Right lobe of liver (tissue), 6 donors: ENCODE results near the gene SULT4A1. TPM values are rescaled to one million over a fixed set of nuclear protein-coding genes. Genes with fewer than 3 reads are reported as not detected.

Experiments
- ATAC-seq, 4 donors: fragments of 200-7000 bp; cut with Tn5 transposase; one replicate each; pipeline ENCODE4 v1.9.1; 2020; ENCODE audit warnings: mild to moderate bottlenecking in 4 of 4, moderate library complexity in 4 of 4
- DNase-seq, 3 donors: peaks; one replicate each; pipeline ENCODE4 v3.0.0-alpha.2; 2020
- H3K27ac ChIP-seq, 3 donors: fragments of 200-600 bp; one replicate each; pipeline ENCODE4 v1.8.0; 2022
- H3K27me3 ChIP-seq, 2 donors: fragments of 200-600 bp; one replicate each; pipeline ENCODE4 v1.8.0; 2022
- H3K36me3 ChIP-seq, 4 donors: fragments of 200-600 bp; sonication (generic) in 1 of 4; one replicate each; pipeline versions ENCODE4 v1.5.1 to v1.8.0; 2017 to 2022; ENCODE audit warnings: control low read depth in 1 of 4
- H3K4me1 ChIP-seq, 4 donors: fragments of 200-600 bp; sonication (generic) in 1 of 4; one replicate each; pipeline versions ENCODE4 v1.5.1 to v1.8.0; 2017 to 2022; ENCODE audit warnings: control low read depth in 1 of 4
- H3K4me3 ChIP-seq, 3 donors: fragments of 200-600 bp; one replicate each; pipeline ENCODE4 v1.8.0; 2022
- H3K9me3 ChIP-seq, 4 donors: fragments of 200-600 bp; sonication (generic) in 1 of 4; one replicate each; pipeline versions ENCODE4 v1.5.1 to v1.8.0; 2017 to 2022; ENCODE audit warnings: control low read depth in 1 of 4
- POLR2A ChIP-seq: fragments of 450-650 bp; IDR thresholded peaks from one replicate; pipeline ENCODE4 v1.6.1; 2017; ENCODE audit warnings: antibody characterized with exemption, mild to moderate bottlenecking
- WGBS: methylation state at CpG from one replicate; pipeline ENCODE4 v1.1.6; 2018; ENCODE audit warnings: low coverage, low lambda C conversion rate; ENCODE audit not compliant: insufficient coverage; ENCODE audit errors: missing lambda C conversion rate; 5-methylcytosine and 5-hydroxymethylcytosine counted together
- intact Hi-C, 2 donors: fragments of 100-400 bp; cut with DNase I; formaldehyde crosslinking; loops; one replicate each; pipeline versions ENCODE4 v1.11.2 to v1.14.1; 2022
- total RNA-seq, 6 experiments: library from RNA; depleted of rRNA in 2 of 6; stranded (reverse); fragments of >200 nt in 2 of 6; fragmentation: NEBNext Ultra II Directional in 3 of 6; extraction: Animal tissue kit (Norgen Biotek cat#: 25700) in 3 of 6; gene quantifications; one replicate each; pipeline versions ENCODE4 v1.1.0 to v1.2.4, GENCODE V29; 2016 to 2023
- TF ChIP-seq, protein P1 (sequence below), 4 donors: fragments of 200-600 bp in 3 of 4; fragments of 450-650 bp in 1 of 4; IDR thresholded peaks; one replicate each; pipeline versions ENCODE4 v1.5.1 to v1.8.0; 2016 to 2022; ENCODE audit warnings: antibody characterized with exemption in 4 of 4, mild to moderate bottlenecking in 2 of 4
- donor health status: DM: no; HTN: yes; CAD: no.
- donor health status: DM: no; HTN: no; CAD: no.
- donor health status: DM: no; HTN: no; CAD: no.
- donor health status: DM: no; HTN: yes; CAD: no.
- donor health status: DM: no; HTN: yes; CAD: no.

SULT4A1 gene
- total RNA-seq, 6 experiments from 2014 or later = 0.09 to 0.20 (median 0.15) TPM; not detected in 2

GRCh38 chr22:43854121-43854785, 8.1 kb downstream of the SULT4A1 start:
- 88% methylated on average over 3 of the region's 14 CpGs for WGBS
- Histone ChIP-seq H3K27me3 (no peaks in the 10 kb centered on the region), H3K9me3 (no peaks in the 10 kb centered on the region), H3K36me3 (no peaks in the 10 kb centered on the region), H3K27ac (no peak overlapping the region), H3K4me1 (no peaks in the 10 kb centered on the region), H3K4me3 (no peak overlapping the region)
- DNase-seq (no peak), ATAC-seq (no peak)
- TF ChIP-seq, protein P1, sequence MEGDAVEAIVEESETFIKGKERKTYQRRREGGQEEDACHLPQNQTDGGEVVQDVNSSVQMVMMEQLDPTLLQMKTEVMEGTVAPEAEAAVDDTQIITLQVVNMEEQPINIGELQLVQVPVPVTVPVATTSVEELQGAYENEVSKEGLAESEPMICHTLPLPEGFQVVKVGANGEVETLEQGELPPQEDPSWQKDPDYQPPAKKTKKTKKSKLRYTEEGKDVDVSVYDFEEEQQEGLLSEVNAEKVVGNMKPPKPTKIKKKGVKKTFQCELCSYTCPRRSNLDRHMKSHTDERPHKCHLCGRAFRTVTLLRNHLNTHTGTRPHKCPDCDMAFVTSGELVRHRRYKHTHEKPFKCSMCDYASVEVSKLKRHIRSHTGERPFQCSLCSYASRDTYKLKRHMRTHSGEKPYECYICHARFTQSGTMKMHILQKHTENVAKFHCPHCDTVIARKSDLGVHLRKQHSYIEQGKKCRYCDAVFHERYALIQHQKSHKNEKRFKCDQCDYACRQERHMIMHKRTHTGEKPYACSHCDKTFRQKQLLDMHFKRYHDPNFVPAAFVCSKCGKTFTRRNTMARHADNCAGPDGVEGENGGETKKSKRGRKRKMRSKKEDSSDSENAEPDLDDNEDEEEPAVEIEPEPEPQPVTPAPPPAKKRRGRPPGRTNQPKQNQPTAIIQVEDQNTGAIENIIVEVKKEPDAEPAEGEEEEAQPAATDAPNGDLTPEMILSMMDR (IDR thresholded peaks at IDR 0.05) = no peak
- TF ChIP-seq POLR2A = no peak
- intact Hi-C loops = no loop called here

DNA sequence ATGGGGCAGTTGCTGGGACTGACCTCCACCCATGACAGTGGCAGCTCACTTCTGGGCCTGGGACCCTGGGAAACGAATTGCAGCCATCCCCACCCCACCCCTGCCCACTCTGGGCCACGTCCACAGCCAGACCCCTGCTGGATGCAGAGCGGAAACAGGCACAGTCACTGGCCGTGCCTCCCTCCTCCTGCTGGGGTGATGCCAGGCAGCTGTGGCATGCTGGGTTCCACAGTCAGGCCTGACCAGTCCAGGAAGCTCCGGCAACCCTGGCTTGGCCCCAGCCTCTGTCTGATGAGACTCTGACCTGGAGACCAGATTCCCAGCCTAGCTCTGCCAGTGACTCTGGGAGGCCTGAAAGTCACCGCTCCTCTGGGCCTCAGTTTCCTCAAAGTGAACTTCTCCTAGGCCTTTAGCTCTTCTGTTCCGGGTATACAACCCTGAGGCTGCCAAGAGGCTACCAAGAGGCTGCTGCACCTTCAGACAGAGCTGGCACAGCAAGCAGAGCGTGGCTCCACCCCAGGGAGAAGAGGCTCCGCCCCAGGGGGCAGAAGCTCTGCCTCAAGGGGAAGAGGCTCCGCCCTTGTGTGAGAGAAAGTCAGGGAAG, 8.9 kb downstream of the SULT4A1 start:
- H3K27me3 ChIP-seq = no peaks in the 10 kb centered on the region
- WGBS = 75% methylated on average over 5 of the region's 10 CpGs

DNA sequence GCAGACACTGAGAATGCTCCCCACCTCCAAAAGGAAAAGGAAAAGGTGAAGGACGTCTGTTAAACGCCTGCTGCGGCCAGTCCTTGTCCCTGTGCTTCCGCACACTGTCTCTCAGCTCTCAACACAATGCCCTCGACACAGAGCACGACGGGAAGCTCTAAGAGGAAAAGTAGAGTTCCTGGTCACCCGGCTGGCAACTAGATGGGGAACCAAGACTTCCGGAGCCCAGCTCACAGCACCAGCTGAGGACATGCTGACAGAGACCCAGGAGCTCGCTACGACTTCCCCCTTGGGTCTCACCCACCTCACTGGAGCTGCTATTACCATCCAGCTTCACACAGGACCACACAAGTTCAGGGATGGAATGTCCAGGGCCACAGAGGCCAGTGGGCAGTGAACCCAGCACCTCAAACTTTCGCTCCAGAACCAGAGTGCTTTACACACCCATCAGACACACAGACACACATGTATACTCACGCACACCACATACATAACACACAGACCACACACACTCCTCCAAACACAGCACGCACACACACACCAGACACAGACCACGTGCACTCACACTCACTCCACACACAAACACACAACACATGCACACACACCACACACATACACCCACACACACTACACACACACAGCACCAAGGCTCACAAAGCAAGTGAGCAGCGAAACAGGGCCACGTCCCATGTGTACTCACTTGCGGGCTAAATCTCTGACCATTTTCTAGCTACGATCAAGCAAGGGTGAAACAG, 9.6 kb downstream of the SULT4A1 start:
- ATAC-seq = peak in 3 of 4 donors; percentile 17 to 49 (median 27)
- Histone ChIP-seq H3K27me3 (no peaks in the 10 kb centered on the region), H3K9me3 (no peaks in the 10 kb centered on the region), H3K27ac (no peak overlapping the region), H3K4me1 (peaks cover 0 to 13% (median 4%) of the 10 kb centered on the region in 4 donors), H3K4me3 (no peak overlapping the region), H3K36me3 (no peaks in the 10 kb centered on the region)
- WGBS = 54% methylated on average over 13 of the region's 19 CpGs
- TF ChIP-seq POLR2A = no peak
- TF ChIP-seq, protein P1 (IDR thresholded peaks at IDR 0.05) = no peak
- DNase-seq = peak in 1 of 3 donors; percentile 54
- intact Hi-C loops = no loop called here

More for the DNA sequence above, 8.9 kb downstream of the SULT4A1 start:
- Histone ChIP-seq H3K36me3 (no peaks in the 10 kb centered on the region), H3K9me3 (no peaks in the 10 kb centered on the region), H3K27ac (no peak overlapping the region), H3K4me1 (peaks cover 0 to 8% (median 3%) of the 10 kb centered on the region in 4 donors), H3K4me3 (no peak overlapping the region)
- TF ChIP-seq, protein P1 (IDR thresholded peaks at IDR 0.05) = no peak
- TF ChIP-seq POLR2A = no peak
- intact Hi-C loops = no loop called here
- DNase-seq = peak in 2 of 3 donors; percentile 59 to 79
- peak in 2 of 4 donors; percentile 43 to 72 for ATAC-seq

DNA sequence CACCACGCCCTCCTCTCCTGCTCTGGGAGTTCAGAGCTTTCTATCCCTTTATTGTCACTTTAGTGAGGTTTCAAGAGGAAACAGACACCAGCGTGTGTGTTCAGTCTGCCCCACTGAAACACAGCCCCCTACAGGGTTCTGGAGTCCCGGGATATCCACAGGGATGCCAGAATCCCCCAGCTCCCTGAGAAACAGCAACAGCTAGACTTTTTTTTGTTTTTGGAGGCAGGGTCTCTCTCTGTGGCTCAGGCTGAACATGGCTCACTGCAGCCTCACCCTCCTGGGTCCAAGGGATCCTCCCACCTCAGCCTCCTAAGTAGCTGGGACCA, 10.4 kb downstream of the SULT4A1 start:
- no peaks in the 10 kb centered on the region for H3K36me3 ChIP-seq
- no peaks in the 10 kb centered on the region for H3K9me3 ChIP-seq
- no peaks in the 10 kb centered on the region for H3K27me3 ChIP-seq
- DNase-seq = no peak
- TF ChIP-seq POLR2A = no peak
- TF ChIP-seq, protein P1 (IDR thresholded peaks at IDR 0.05) = no peak
- 40% methylated on average over 1 of the region's 3 CpGs for WGBS
- H3K4me1 ChIP-seq = peaks cover 0 to 13% (median 4%) of the 10 kb centered on the region in 4 donors
- H3K27ac ChIP-seq = no peak overlapping the region
- H3K4me3 ChIP-seq = no peak overlapping the region
- intact Hi-C loops = no loop called here
- no peak for ATAC-seq
